Glutamatergic neuron (in vitro differentiated cells): Measurements from ENCODE around the gene KIFAP3. TPM values are rescaled to one million over a fixed set of nuclear protein-coding genes. Genes with fewer than 3 reads are reported as not detected.

Experiments
- DNase-seq: peaks from one replicate; pipeline ENCODE4 v3.0.0; 2022
- H3K27ac Mint-ChIP-seq: one replicate; pipeline ENCODE4 v1.8.0; 2020; ENCODE audit warnings: mild to moderate bottlenecking, mixed read lengths, inconsistent platforms; ENCODE audit not compliant: unreplicated experiment
- H3K27me3 Mint-ChIP-seq: one replicate; pipeline ENCODE4 v1.8.0; 2020; ENCODE audit warnings: mild to moderate bottlenecking, moderate library complexity, mixed read lengths, inconsistent platforms; ENCODE audit not compliant: unreplicated experiment
- H3K36me3 Mint-ChIP-seq: one replicate; pipeline ENCODE4 v1.8.0; 2020; ENCODE audit warnings: mild to moderate bottlenecking, mixed read lengths, inconsistent platforms; ENCODE audit not compliant: unreplicated experiment
- H3K4me1 Mint-ChIP-seq: one replicate; pipeline ENCODE4 v1.8.0; 2020; ENCODE audit warnings: mild to moderate bottlenecking, low read depth, mixed read lengths, inconsistent platforms; ENCODE audit not compliant: unreplicated experiment
- H3K4me3 Mint-ChIP-seq: one replicate; pipeline ENCODE4 v1.8.0; 2020; ENCODE audit warnings: mild to moderate bottlenecking, mixed read lengths, inconsistent platforms; ENCODE audit not compliant: unreplicated experiment
- H3K9me3 Mint-ChIP-seq: one replicate; pipeline ENCODE4 v1.8.0; 2020; ENCODE audit warnings: mild to moderate bottlenecking, moderate library complexity, mixed read lengths, inconsistent platforms; ENCODE audit not compliant: unreplicated experiment
- CTCF ChIP-seq: fragments of 200-600 bp; sonication (generic); IDR thresholded peaks from one replicate; pipeline ENCODE4 v1.5.0; 2021; ENCODE audit not compliant: partially characterized antibody, unreplicated experiment
- total RNA-seq: library from RNA; stranded (reverse); fragmentation: NEBNext Ultra II Directional; extraction: Animal tissue kit (Norgen Biotek cat#: 25700); gene quantifications from one replicate; pipeline ENCODE4 v1.2.1, GENCODE V29; 2021; ENCODE audit not compliant: unreplicated experiment

The KIFAP3 gene
- total RNA-seq, 1 donor from 2014 or later, result 61.6 TPM

GRCh38 chr1:170073893-170074249, 624 bp downstream of the KIFAP3 start:
- no peaks in the 10 kb centered on the region for H3K27me3 Mint-ChIP-seq
- peaks cover 12% of the 10 kb centered on the region for H3K4me1 Mint-ChIP-seq
- peak overlapping the region; percentile 99 for H3K4me3 Mint-ChIP-seq
- H3K27ac Mint-ChIP-seq, result peak overlapping the region; percentile 91
- DNase-seq, result no peak
- no peaks in the 10 kb centered on the region for H3K36me3 Mint-ChIP-seq
- no peak for TF ChIP-seq CTCF
- H3K9me3 Mint-ChIP-seq, result peaks cover 7% of the 10 kb centered on the region

- DNase-seq, result no peak
- H3K27ac Mint-ChIP-seq, result no peak overlapping the region
- peaks cover 12% of the 10 kb centered on the region for H3K4me1 Mint-ChIP-seq
- H3K36me3 Mint-ChIP-seq, result no peaks in the 10 kb centered on the region
- H3K4me3 Mint-ChIP-seq, result peak overlapping the region; percentile 39
- no peak for TF ChIP-seq CTCF
- peaks cover 7% of the 10 kb centered on the region for H3K9me3 Mint-ChIP-seq
- H3K27me3 Mint-ChIP-seq, result no peaks in the 10 kb centered on the region
These were observed 3.1 kb downstream of the KIFAP3 start for GRCh38 chr1:170071378-170071777.

GRCh38 chr1:170068923-170069322, 5.6 kb downstream of the KIFAP3 start:
- H3K4me3 Mint-ChIP-seq, result no peak overlapping the region
- H3K36me3 Mint-ChIP-seq, result no peaks in the 10 kb centered on the region
- peaks cover 6% of the 10 kb centered on the region for H3K4me1 Mint-ChIP-seq
- DNase-seq, result no peak
- no peak overlapping the region for H3K27ac Mint-ChIP-seq
- peaks cover 2% of the 10 kb centered on the region for H3K9me3 Mint-ChIP-seq
- no peak for TF ChIP-seq CTCF
- H3K27me3 Mint-ChIP-seq, result no peaks in the 10 kb centered on the region

GRCh38 chr1:170067253-170067819, 7.2 kb downstream of the KIFAP3 start:
- no peak overlapping the region for H3K27ac Mint-ChIP-seq
- no peak for DNase-seq
- H3K4me1 Mint-ChIP-seq, result peaks cover 2% of the 10 kb centered on the region
- H3K36me3 Mint-ChIP-seq, result no peaks in the 10 kb centered on the region
- no peak for TF ChIP-seq CTCF
- no peak overlapping the region for H3K4me3 Mint-ChIP-seq
- no peaks in the 10 kb centered on the region for H3K27me3 Mint-ChIP-seq
- H3K9me3 Mint-ChIP-seq, result no peaks in the 10 kb centered on the region

- no peaks in the 10 kb centered on the region for H3K9me3 Mint-ChIP-seq
- no peaks in the 10 kb centered on the region for H3K36me3 Mint-ChIP-seq
- no peaks in the 10 kb centered on the region for H3K27me3 Mint-ChIP-seq
- DNase-seq, result no peak
- no peak for TF ChIP-seq CTCF
- no peak overlapping the region for H3K27ac Mint-ChIP-seq
- H3K4me3 Mint-ChIP-seq, result no peak overlapping the region
- H3K4me1 Mint-ChIP-seq, result no peaks in the 10 kb centered on the region
These were observed 9.7 kb downstream of the KIFAP3 start for GRCh38 chr1:170064821-170065220.
